A549 (cell line): Measurements from ENCODE around the gene RGS10.

Experiments
- CBX8 ChIP-seq: fragments of 200-600 bp; sonication (generic); IDR thresholded peaks from 2 replicates; pipeline ENCODE4 v1.6.1; 2016
- CTCF ChIP-seq: fragments of >200 bp; sonication (Bioruptor Twin); formaldehyde crosslinking; IDR thresholded peaks from 3 replicates; pipeline ENCODE4 v1.5.1; 2016
- ELK1 ChIP-seq: fragments of 150-350 bp; IDR thresholded peaks from 2 replicates; pipeline ENCODE4 v1.6.1; 2014; ENCODE audit warnings: low read depth, mild to moderate bottlenecking, low read length
- EP300 ChIP-seq, 2 experiments: fragments of >200 bp; sonication (Bioruptor Twin); formaldehyde crosslinking; IDR thresholded peaks; 2 replicates in 1 of 2; 3 replicates in 1 of 2; pipeline ENCODE4 v1.6.1; 2016 to 2017
- FOXS1 ChIP-seq: fragments of 250-450 bp; sonication (Bioruptor Pico); IDR thresholded peaks from 2 replicates; pipeline ENCODE4 v1.5.0; 2020; ENCODE audit warnings: mild to moderate bottlenecking, moderate library complexity
- HMGXB4 ChIP-seq: fragments of 250-450 bp; sonication (Bioruptor Pico); IDR thresholded peaks from 2 replicates; pipeline ENCODE4 v1.5.0; 2021; ENCODE audit warnings: mild to moderate bottlenecking, moderate library complexity, borderline replicate concordance
- JUN ChIP-seq, 2 experiments: fragments of >200 bp; sonication (Bioruptor Twin); formaldehyde crosslinking; IDR thresholded peaks; 2 replicates in 1 of 2; 3 replicates in 1 of 2; pipeline ENCODE4 v1.6.1; 2016 to 2017
- MYC ChIP-seq: IDR thresholded peaks from 2 replicates; pipeline ENCODE4 v1.6.1; 2012; ENCODE audit warnings: mild to moderate bottlenecking, inconsistent platforms, low read length, improper control_type of control experiment, borderline replicate concordance
- RCOR1 ChIP-seq: fragments of 150-350 bp; IDR thresholded peaks from 2 replicates; pipeline ENCODE4 v1.6.1; 2014; ENCODE audit warnings: antibody characterized with exemption, low read length, low read depth
- REST ChIP-seq: fragments of 200-600 bp; sonication (generic); IDR thresholded peaks from 2 replicates; pipeline ENCODE4 v1.6.1; 2016; ENCODE audit warnings: antibody characterized with exemption, mild to moderate bottlenecking, moderate library complexity
- RNF2 ChIP-seq: fragments of 200-600 bp; sonication (generic); IDR thresholded peaks from 2 replicates; pipeline ENCODE4 v1.6.1; 2016; ENCODE audit warnings: low read depth, mild to moderate bottlenecking, antibody characterized with exemption, moderate library complexity, borderline replicate concordance
- USF2 ChIP-seq: fragments of 450-650 bp; IDR thresholded peaks from 2 replicates; pipeline ENCODE4 v1.6.1; 2014; ENCODE audit warnings: antibody characterized with exemption
- ZC3H11A ChIP-seq: fragments of 450-650 bp; IDR thresholded peaks from 2 replicates; pipeline ENCODE4 v1.6.1; 2014; ENCODE audit warnings: antibody characterized with exemption, mild to moderate bottlenecking

GRCh38 chr10:119514819-119515218 is 27.7 kb downstream of the RGS10 start:
- TF ChIP-seq CTCF (no peak), ELK1 (no peak), RNF2 (no peak), REST (no peak), ZC3H11A (no peak), CBX8 (no peak), JUN (IDR thresholded peaks at IDR 0.05) (no peak), USF2 (no peak), HMGXB4 (no peak), RCOR1 (no peak), FOXS1 (CRISPR knock-in tag) (no peak), MYC (no peak), EP300 (IDR thresholded peaks at IDR 0.05) (no peak)
